Calu3 (cell line): ENCODE measurements around the gene TREM1. TPM values are rescaled to one million over a fixed set of nuclear protein-coding genes. Genes with fewer than 3 reads are reported as not detected.

Experiments used
- BruUV-seq: library from RNA; stranded (reverse); fragments of 400-500 nt; replicated peaks from 2 replicates; lab custom pipeline; 2021; lab: Mats Ljungman, UMichigan
- CTCF ChIA-PET: fragments of 300-600 bp; sonication (Branson Sonifier 250); formaldehyde crosslinking; loops from one replicate; lab custom pipeline; 2022; ENCODE audit warnings: antibody characterized with exemption; lab: Charles Lee
- DNase-seq: peaks from one replicate; pipeline ENCODE4 v3.0.0; 2022
- H3K27ac Mint-ChIP-seq: one replicate; pipeline ENCODE4 v1.8.0; 2022; ENCODE audit warnings: mixed read lengths; ENCODE audit not compliant: unreplicated experiment
- H3K27me3 Mint-ChIP-seq: one replicate; pipeline ENCODE4 v1.8.0; 2022; ENCODE audit warnings: mixed read lengths; ENCODE audit not compliant: unreplicated experiment
- H3K36me3 Mint-ChIP-seq: one replicate; pipeline ENCODE4 v1.8.0; 2022; ENCODE audit warnings: mild to moderate bottlenecking, moderate library complexity, mixed read lengths; ENCODE audit not compliant: insufficient read depth, unreplicated experiment
- H3K4me1 Mint-ChIP-seq: one replicate; pipeline ENCODE4 v1.8.0; 2022; ENCODE audit warnings: mild to moderate bottlenecking, low read depth, mixed read lengths; ENCODE audit not compliant: unreplicated experiment
- H3K4me3 Mint-ChIP-seq: one replicate; pipeline ENCODE4 v1.8.0; 2022; ENCODE audit warnings: mild to moderate bottlenecking, low read depth, moderate library complexity, mixed read lengths; ENCODE audit not compliant: unreplicated experiment
- H3K9me3 Mint-ChIP-seq: one replicate; pipeline ENCODE4 v1.8.0; 2022; ENCODE audit warnings: low read depth, mixed read lengths; ENCODE audit not compliant: unreplicated experiment
- intact Hi-C: fragments of 100-400 bp; cut with micrococcal nuclease; formaldehyde crosslinking; loops from one replicate; pipeline ENCODE4 v1.10.0; 2022; ENCODE audit not compliant: unreplicated experiment
- total RNA-seq: library from RNA; stranded (reverse); gene quantifications from 2 replicates; pipeline ENCODE4 v1.2.3, GENCODE V29; 2022
- TF ChIP-seq, protein P1 (sequence below): fragments of 200-600 bp; IDR thresholded peaks from one replicate; pipeline ENCODE4 v1.8.0; 2022; ENCODE audit warnings: antibody characterized with exemption; ENCODE audit not compliant: unreplicated experiment

TREM1 gene
- total RNA-seq, 1 experiment from 2014 or later, result 1.4 TPM

DNA sequence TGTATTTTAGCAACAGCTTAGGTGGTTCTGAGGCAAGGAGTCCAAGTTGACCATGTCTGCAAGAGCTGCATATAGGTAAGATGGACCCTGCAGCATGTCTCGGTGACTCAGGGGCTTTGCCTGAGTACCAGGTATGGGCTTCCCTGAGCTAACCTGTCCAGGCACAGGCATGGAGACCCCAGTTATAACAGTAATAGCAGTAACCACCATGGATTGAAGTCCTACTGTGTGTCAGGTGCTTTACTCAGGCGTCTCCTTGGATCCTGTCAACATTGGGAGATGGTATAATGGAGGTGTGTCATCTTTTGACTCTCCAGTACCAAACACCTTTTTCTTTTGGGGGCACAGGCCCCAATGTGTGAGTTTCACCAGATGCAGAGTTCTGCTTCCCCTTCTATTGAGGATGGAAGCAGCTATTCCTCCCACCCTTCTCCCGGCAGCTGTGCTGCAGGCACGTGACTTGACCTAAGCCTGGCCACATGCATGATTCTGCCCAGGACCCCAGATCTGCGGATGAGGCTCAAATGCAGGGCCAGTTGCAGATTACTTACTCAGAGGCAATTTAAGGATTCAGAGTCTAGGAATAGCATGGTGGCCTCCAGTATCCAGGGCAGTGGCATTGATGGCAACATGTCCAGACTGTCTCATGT, 13.8 kb downstream of the TREM1 start:
- no peaks in the 10 kb centered on the region for H3K36me3 Mint-ChIP-seq
- DNase-seq, result no peak
- intact Hi-C loops, result no loop called here
- H3K27ac Mint-ChIP-seq, result no peak overlapping the region
- H3K4me1 Mint-ChIP-seq, result no peaks in the 10 kb centered on the region
- no peak overlapping the region for H3K4me3 Mint-ChIP-seq
- CTCF ChIA-PET, result no interaction called here
- peaks cover 3% of the 10 kb centered on the region for H3K9me3 Mint-ChIP-seq
- peaks cover 58% of the 10 kb centered on the region for H3K27me3 Mint-ChIP-seq
- TF ChIP-seq, protein P1, sequence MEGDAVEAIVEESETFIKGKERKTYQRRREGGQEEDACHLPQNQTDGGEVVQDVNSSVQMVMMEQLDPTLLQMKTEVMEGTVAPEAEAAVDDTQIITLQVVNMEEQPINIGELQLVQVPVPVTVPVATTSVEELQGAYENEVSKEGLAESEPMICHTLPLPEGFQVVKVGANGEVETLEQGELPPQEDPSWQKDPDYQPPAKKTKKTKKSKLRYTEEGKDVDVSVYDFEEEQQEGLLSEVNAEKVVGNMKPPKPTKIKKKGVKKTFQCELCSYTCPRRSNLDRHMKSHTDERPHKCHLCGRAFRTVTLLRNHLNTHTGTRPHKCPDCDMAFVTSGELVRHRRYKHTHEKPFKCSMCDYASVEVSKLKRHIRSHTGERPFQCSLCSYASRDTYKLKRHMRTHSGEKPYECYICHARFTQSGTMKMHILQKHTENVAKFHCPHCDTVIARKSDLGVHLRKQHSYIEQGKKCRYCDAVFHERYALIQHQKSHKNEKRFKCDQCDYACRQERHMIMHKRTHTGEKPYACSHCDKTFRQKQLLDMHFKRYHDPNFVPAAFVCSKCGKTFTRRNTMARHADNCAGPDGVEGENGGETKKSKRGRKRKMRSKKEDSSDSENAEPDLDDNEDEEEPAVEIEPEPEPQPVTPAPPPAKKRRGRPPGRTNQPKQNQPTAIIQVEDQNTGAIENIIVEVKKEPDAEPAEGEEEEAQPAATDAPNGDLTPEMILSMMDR, result no peak
- no TSS peak for BruUV-seq

DNA sequence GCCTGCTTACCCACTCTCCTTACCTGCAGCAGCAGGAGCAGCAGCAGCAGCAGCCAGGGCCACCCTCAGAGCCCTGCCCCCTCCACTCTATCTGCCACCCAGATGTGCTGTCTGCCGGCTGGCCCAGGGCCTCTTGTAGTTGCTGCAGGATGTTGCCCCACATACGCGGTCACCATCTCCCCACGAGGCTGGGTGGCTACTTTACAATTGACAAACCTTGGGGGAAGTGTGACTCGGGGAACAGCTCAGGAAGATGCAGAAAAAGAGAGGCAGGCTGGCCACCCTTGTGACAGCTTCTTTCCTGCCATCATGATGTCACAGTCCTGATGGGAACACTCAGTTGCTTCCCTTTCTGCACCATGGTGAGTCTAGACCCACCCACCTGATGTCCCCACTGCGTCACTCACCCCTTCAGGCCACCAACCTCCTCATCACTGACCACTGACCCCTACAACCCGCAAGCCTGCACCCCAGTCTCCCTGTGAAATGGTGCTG, 14.5 kb downstream of the TREM1 start:
- no peak overlapping the region for H3K27ac Mint-ChIP-seq
- H3K36me3 Mint-ChIP-seq, result no peaks in the 10 kb centered on the region
- H3K9me3 Mint-ChIP-seq, result peaks cover 3% of the 10 kb centered on the region
- no peaks in the 10 kb centered on the region for H3K4me1 Mint-ChIP-seq
- intact Hi-C loops, result no loop called here
- DNase-seq, result no peak
- H3K4me3 Mint-ChIP-seq, result no peak overlapping the region
- no TSS peak for BruUV-seq
- peaks cover 56% of the 10 kb centered on the region for H3K27me3 Mint-ChIP-seq
- CTCF ChIA-PET, result no interaction called here
- TF ChIP-seq, protein P1, result no peak

DNA sequence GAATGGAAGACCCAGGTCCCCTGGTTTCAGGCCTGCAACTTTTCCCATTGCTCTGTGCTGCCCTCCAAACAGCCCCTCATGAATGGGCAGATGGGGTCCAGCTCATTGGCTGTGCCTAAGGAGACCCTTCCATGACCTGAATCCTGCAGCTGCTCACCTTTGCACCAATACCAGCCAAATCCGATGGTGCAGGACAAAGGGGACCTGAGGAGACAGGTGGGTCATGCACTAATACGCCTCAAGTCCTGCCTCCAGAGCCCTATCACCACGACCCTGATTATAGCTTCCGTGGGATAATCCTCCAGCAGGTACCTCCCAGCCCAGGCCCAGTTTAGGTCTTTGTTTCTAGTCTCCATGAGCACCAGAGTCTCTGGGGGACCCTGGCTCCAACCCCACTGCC, 16.8 kb downstream of the TREM1 start:
- Mint-ChIP-seq H3K4me1 (no peaks in the 10 kb centered on the region), H3K36me3 (no peaks in the 10 kb centered on the region), H3K4me3 (no peak overlapping the region), H3K9me3 (peaks cover 3% of the 10 kb centered on the region), H3K27ac (no peak overlapping the region), H3K27me3 (peaks cover 33% of the 10 kb centered on the region)
- intact Hi-C loops, result no loop called here
- no peak for DNase-seq
- CTCF ChIA-PET, result no interaction called here
- BruUV-seq, result no TSS peak
- TF ChIP-seq, protein P1, result no peak

DNA sequence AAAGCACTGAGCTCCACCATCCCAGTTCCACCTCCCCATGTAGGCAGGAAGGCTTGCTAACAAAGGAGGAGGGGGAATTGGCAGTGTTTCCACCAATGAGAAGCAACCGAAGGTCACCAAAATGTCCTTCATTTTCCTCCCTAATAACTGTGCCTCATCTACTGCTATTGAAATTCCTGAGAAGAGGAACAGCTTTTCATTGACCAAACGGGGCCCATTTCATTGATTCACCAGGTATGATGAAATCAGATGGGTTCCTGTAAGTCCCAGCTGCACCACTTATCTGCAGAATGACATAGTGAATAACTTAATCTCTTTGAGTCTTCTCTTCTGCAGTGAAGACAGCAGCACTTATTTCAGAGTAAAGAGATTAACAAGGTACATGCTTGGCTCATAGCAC, 17.3 kb downstream of the TREM1 start:
- no peak overlapping the region for H3K4me3 Mint-ChIP-seq
- intact Hi-C loops, result no loop called here

More for the DNA sequence above, 17.3 kb downstream of the TREM1 start:
- peaks cover 28% of the 10 kb centered on the region for H3K27me3 Mint-ChIP-seq
- no TSS peak for BruUV-seq
- H3K4me1 Mint-ChIP-seq, result no peaks in the 10 kb centered on the region
- H3K27ac Mint-ChIP-seq, result no peak overlapping the region
- TF ChIP-seq, protein P1, result no peak
- H3K9me3 Mint-ChIP-seq, result peaks cover 3% of the 10 kb centered on the region
- H3K36me3 Mint-ChIP-seq, result no peaks in the 10 kb centered on the region
- DNase-seq, result no peak
- CTCF ChIA-PET, result no interaction called here
